GM23338 (cell line): ENCODE results near the gene NDUFA11.

ENCODE experiments used
- CTCF ChIP-seq, 2 experiments: fragments of 200-600 bp in 1 of 2; sonication (generic) in 1 of 2; conservative IDR thresholded peaks; 2 replicates each; pipeline versions ENCODE4 v1.5.1 to v1.6.1; 2016 to 2017; ENCODE audit warnings: antibody characterized with exemption in 2 of 2, low read depth in 2 of 2, mild to moderate bottlenecking in 2 of 2, moderate library complexity in 1 of 2
- EZH2 ChIP-seq: fragments of 200-600 bp; sonication (generic); IDR thresholded peaks from one replicate; pipeline ENCODE4 v1.8.0; 2017; ENCODE audit warnings: antibody characterized with exemption, mild to moderate bottlenecking, low read depth; ENCODE audit not compliant: unreplicated experiment
- EZH2phosphoT487 ChIP-seq: fragments of 200-600 bp; sonication (generic); IDR thresholded peaks from one replicate; pipeline ENCODE4 v1.8.1; 2018; ENCODE audit warnings: antibody characterized with exemption; ENCODE audit not compliant: unreplicated experiment
- NANOG ChIP-seq: IDR thresholded peaks from 2 replicates; pipeline ENCODE4 v1.6.1; 2016; ENCODE audit warnings: antibody characterized with exemption, borderline replicate concordance
- POLR2AphosphoS5 ChIP-seq: IDR thresholded peaks from 2 replicates; pipeline ENCODE4 v1.6.1; 2016; ENCODE audit warnings: antibody characterized with exemption, low read depth
- ZNF114 ChIP-seq: fragments of 250-450 bp; sonication (Bioruptor Pico); IDR thresholded peaks from 2 replicates; pipeline ENCODE4 v1.5.0; 2020; ENCODE audit warnings: mild to moderate bottlenecking, moderate library complexity
- ZNF462 ChIP-seq: fragments of 250-450 bp; sonication (Bioruptor Pico); IDR thresholded peaks from 2 replicates; pipeline ENCODE4 v1.5.0; 2020; ENCODE audit warnings: mild to moderate bottlenecking, moderate library complexity

GRCh38 chr19:5911366-5911765, 7.8 kb upstream of the NDUFA11 start:
- TF ChIP-seq EZH2phosphoT487: no peak
- TF ChIP-seq EZH2: no peak
- no peak for TF ChIP-seq CTCF (conservative IDR thresholded peaks at IDR 0.05; ENCODE audit: low read depth in 2 of 2)
- TF ChIP-seq ZNF462 (CRISPR knock-in tag): no peak
- TF ChIP-seq POLR2AphosphoS5: no peak
- TF ChIP-seq ZNF114 (CRISPR knock-in tag): no peak
- no peak for TF ChIP-seq NANOG
